ENCODE results near the gene ASB8. TPM values are rescaled to one million over a fixed set of nuclear protein-coding genes. Genes with fewer than 3 reads are reported as not detected.
A peak's percentile ranks its signal among the peaks of the same experiment; 100 is the strongest.

Gene ASB8
- total and polyA plus RNA-seq, 2 donors: 22.1 to 23.2 TPM

- Histone ChIP-seq H3K27me3 (ENCODE audit: control insufficient read depth in 2 of 2, insufficient read depth in 1 of 2, low read length in 1 of 2) (peaks cover 14 to 48% of the 10 kb centered on the region in 2 donors), H3K36me3 (ENCODE audit: control insufficient read depth in 2 of 2, insufficient read depth in 2 of 2, low read length in 1 of 2) (no peaks in the 10 kb centered on the region), H3K9me3 (ENCODE audit: control insufficient read depth in 2 of 2, insufficient read depth in 1 of 2, low read length in 1 of 2) (no peaks in the 10 kb centered on the region), H3K4me1 (ENCODE audit: control insufficient read depth in 2 of 2, insufficient read depth in 2 of 2, low read length in 2 of 2) (peaks cover 5 to 6% of the 10 kb centered on the region in 2 donors), H3K27ac (ENCODE audit: low read depth in 1 of 2, low read length in 1 of 2) (no peak overlapping the region), H3K4me3 (ENCODE audit: low read length in 2 of 2) (no peak overlapping the region)
- no peak for DNase-seq (ENCODE audit: low read depth in 6 of 9, low spot score in 9 of 9)
- WGBS: 90% methylated on average over 4 of the region's 4 CpGs
Measured at GRCh38 chr12:48177982-48178381, 20.7 kb upstream of the ASB8 start.

GRCh38 chr12:48176417-48176751 is 19.1 kb upstream of the ASB8 start:
- Histone ChIP-seq H3K27ac (ENCODE audit: low read depth in 1 of 2, low read length in 1 of 2) (no peak overlapping the region), H3K4me1 (ENCODE audit: control insufficient read depth in 2 of 2, insufficient read depth in 2 of 2, low read length in 2 of 2) (no peaks in the 10 kb centered on the region), H3K27me3 (ENCODE audit: control insufficient read depth in 2 of 2, insufficient read depth in 1 of 2, low read length in 1 of 2) (peaks cover 5 to 33% of the 10 kb centered on the region in 2 donors), H3K4me3 (ENCODE audit: low read length in 2 of 2) (no peak overlapping the region), H3K36me3 (ENCODE audit: control insufficient read depth in 2 of 2, insufficient read depth in 2 of 2, low read length in 1 of 2) (no peaks in the 10 kb centered on the region), H3K9me3 (ENCODE audit: control insufficient read depth in 2 of 2, insufficient read depth in 1 of 2, low read length in 1 of 2) (no peaks in the 10 kb centered on the region)
- no peak for DNase-seq (ENCODE audit: low read depth in 6 of 9, low spot score in 9 of 9)

GRCh38 chr12:48175613-48176416 is 18.5 kb upstream of the ASB8 start:
- no peak overlapping the region for H3K27ac ChIP-seq (ENCODE audit: low read depth in 1 of 2, low read length in 1 of 2)
- H3K4me3 ChIP-seq (ENCODE audit: low read length in 2 of 2): no peak overlapping the region
- DNase-seq (ENCODE audit: low read depth in 6 of 9, low spot score in 9 of 9): no peak
- peaks cover 2 to 27% of the 10 kb centered on the region in 2 donors for H3K27me3 ChIP-seq (ENCODE audit: control insufficient read depth in 2 of 2, insufficient read depth in 1 of 2, low read length in 1 of 2)
- no peaks in the 10 kb centered on the region for H3K9me3 ChIP-seq (ENCODE audit: control insufficient read depth in 2 of 2, insufficient read depth in 1 of 2, low read length in 1 of 2)
- 69% methylated on average over 3 of the region's 3 CpGs for WGBS
- no peaks in the 10 kb centered on the region for H3K4me1 ChIP-seq (ENCODE audit: control insufficient read depth in 2 of 2, insufficient read depth in 2 of 2, low read length in 2 of 2)
- H3K36me3 ChIP-seq (ENCODE audit: control insufficient read depth in 2 of 2, insufficient read depth in 2 of 2, low read length in 1 of 2): no peaks in the 10 kb centered on the region

GRCh38 chr12:48169011-48169410 is 11.7 kb upstream of the ASB8 start:
- Histone ChIP-seq H3K36me3 (ENCODE audit: control insufficient read depth in 2 of 2, insufficient read depth in 2 of 2, low read length in 1 of 2) (no peaks in the 10 kb centered on the region), H3K27me3 (ENCODE audit: control insufficient read depth in 2 of 2, insufficient read depth in 1 of 2, low read length in 1 of 2) (peaks cover 0 to 7% of the 10 kb centered on the region in 2 donors), H3K4me3 (ENCODE audit: low read length in 2 of 2) (no peak overlapping the region), H3K27ac (ENCODE audit: low read depth in 1 of 2, low read length in 1 of 2) (no peak overlapping the region), H3K4me1 (ENCODE audit: control insufficient read depth in 2 of 2, insufficient read depth in 2 of 2, low read length in 2 of 2) (no peaks in the 10 kb centered on the region), H3K9me3 (ENCODE audit: control insufficient read depth in 2 of 2, insufficient read depth in 1 of 2, low read length in 1 of 2) (no peaks in the 10 kb centered on the region)
- WGBS: 96% methylated on average over 19 of the region's 19 CpGs
- no peak for DNase-seq (ENCODE audit: low read depth in 6 of 9, low spot score in 9 of 9)

GRCh38 chr12:48165089-48165981 is 8.0 kb upstream of the ASB8 start:
- peak; percentile 19 to 79 (median 66) for DNase-seq (ENCODE audit: low read depth in 6 of 9, low spot score in 9 of 9)
- 46% methylated on average over 2 of the region's 2 CpGs for WGBS
- H3K4me3 ChIP-seq (ENCODE audit: low read length in 2 of 2): no peak overlapping the region

GRCh38 chr12:48164451-48164850 is 7.1 kb upstream of the ASB8 start:
- no peaks in the 10 kb centered on the region for H3K9me3 ChIP-seq (ENCODE audit: control insufficient read depth in 2 of 2, insufficient read depth in 1 of 2, low read length in 1 of 2)
- H3K4me3 ChIP-seq (ENCODE audit: low read length in 2 of 2): no peak overlapping the region
- H3K36me3 ChIP-seq (ENCODE audit: control insufficient read depth in 2 of 2, insufficient read depth in 2 of 2, low read length in 1 of 2): no peaks in the 10 kb centered on the region
- 98% methylated on average over 2 of the region's 2 CpGs for WGBS
- H3K27me3 ChIP-seq (ENCODE audit: control insufficient read depth in 2 of 2, insufficient read depth in 1 of 2, low read length in 1 of 2): peaks cover 0 to 7% of the 10 kb centered on the region in 2 donors
- no peak overlapping the region for H3K27ac ChIP-seq (ENCODE audit: low read depth in 1 of 2, low read length in 1 of 2)
- no peak for DNase-seq (ENCODE audit: low read depth in 6 of 9, low spot score in 9 of 9)
- H3K4me1 ChIP-seq (ENCODE audit: control insufficient read depth in 2 of 2, insufficient read depth in 2 of 2, low read length in 2 of 2): peaks cover 0 to 3% of the 10 kb centered on the region in 2 donors

More at GRCh38 chr12:48165089-48165981, 8.0 kb upstream of the ASB8 start:
- H3K27me3 ChIP-seq (ENCODE audit: control insufficient read depth in 2 of 2, insufficient read depth in 1 of 2, low read length in 1 of 2): peaks cover 0 to 7% of the 10 kb centered on the region in 2 donors
- no peaks in the 10 kb centered on the region for H3K36me3 ChIP-seq (ENCODE audit: control insufficient read depth in 2 of 2, insufficient read depth in 2 of 2, low read length in 1 of 2)
- H3K27ac ChIP-seq (ENCODE audit: low read depth in 1 of 2, low read length in 1 of 2): no peak overlapping the region
- H3K9me3 ChIP-seq (ENCODE audit: control insufficient read depth in 2 of 2, insufficient read depth in 1 of 2, low read length in 1 of 2): no peaks in the 10 kb centered on the region
- H3K4me1 ChIP-seq (ENCODE audit: control insufficient read depth in 2 of 2, insufficient read depth in 2 of 2, low read length in 2 of 2): peaks cover 0 to 3% of the 10 kb centered on the region in 2 donors

GRCh38 chr12:48163150-48163747 is 5.9 kb upstream of the ASB8 start:
- Histone ChIP-seq H3K36me3 (ENCODE audit: control insufficient read depth in 2 of 2, insufficient read depth in 2 of 2, low read length in 1 of 2) (no peaks in the 10 kb centered on the region), H3K9me3 (ENCODE audit: control insufficient read depth in 2 of 2, insufficient read depth in 1 of 2, low read length in 1 of 2) (no peaks in the 10 kb centered on the region), H3K4me1 (ENCODE audit: control insufficient read depth in 2 of 2, insufficient read depth in 2 of 2, low read length in 2 of 2) (peaks cover 0 to 4% of the 10 kb centered on the region in 2 donors), H3K27ac (ENCODE audit: low read depth in 1 of 2, low read length in 1 of 2) (no peak overlapping the region), H3K27me3 (ENCODE audit: control insufficient read depth in 2 of 2, insufficient read depth in 1 of 2, low read length in 1 of 2) (peaks cover 0 to 5% of the 10 kb centered on the region in 2 donors), H3K4me3 (ENCODE audit: low read length in 2 of 2) (no peak overlapping the region)
- DNase-seq (ENCODE audit: low read depth in 6 of 9, low spot score in 9 of 9): no peak
- WGBS: 93% methylated on average over 5 of the region's 5 CpGs

- Histone ChIP-seq H3K9me3 (ENCODE audit: control insufficient read depth in 2 of 2, insufficient read depth in 1 of 2, low read length in 1 of 2) (no peaks in the 10 kb centered on the region), H3K27me3 (ENCODE audit: control insufficient read depth in 2 of 2, insufficient read depth in 1 of 2, low read length in 1 of 2) (peaks cover 0 to 2% of the 10 kb centered on the region in 2 donors), H3K27ac (ENCODE audit: low read depth in 1 of 2, low read length in 1 of 2) (no peak overlapping the region), H3K4me3 (ENCODE audit: low read length in 2 of 2) (no peak overlapping the region), H3K4me1 (ENCODE audit: control insufficient read depth in 2 of 2, insufficient read depth in 2 of 2, low read length in 2 of 2) (peaks cover 10 to 18% of the 10 kb centered on the region in 2 donors), H3K36me3 (ENCODE audit: control insufficient read depth in 2 of 2, insufficient read depth in 2 of 2, low read length in 1 of 2) (no peaks in the 10 kb centered on the region)
- no peak for DNase-seq (ENCODE audit: low read depth in 6 of 9, low spot score in 9 of 9)
- WGBS: 43% methylated on average over 2 of the region's 2 CpGs
Measured at GRCh38 chr12:48160807-48161206, 3.5 kb upstream of the ASB8 start.

GRCh38 chr12:48160046-48160445 is 2.7 kb upstream of the ASB8 start:
- Histone ChIP-seq H3K4me3 (ENCODE audit: low read length in 2 of 2) (no peak overlapping the region), H3K9me3 (ENCODE audit: control insufficient read depth in 2 of 2, insufficient read depth in 1 of 2, low read length in 1 of 2) (no peaks in the 10 kb centered on the region), H3K27me3 (ENCODE audit: control insufficient read depth in 2 of 2, insufficient read depth in 1 of 2, low read length in 1 of 2) (no peaks in the 10 kb centered on the region), H3K4me1 (ENCODE audit: control insufficient read depth in 2 of 2, insufficient read depth in 2 of 2, low read length in 2 of 2) (peaks cover 12 to 18% of the 10 kb centered on the region in 2 donors), H3K27ac (ENCODE audit: low read depth in 1 of 2, low read length in 1 of 2) (no peak overlapping the region), H3K36me3 (ENCODE audit: control insufficient read depth in 2 of 2, insufficient read depth in 2 of 2, low read length in 1 of 2) (no peaks in the 10 kb centered on the region)
- WGBS: 78% methylated on average over 5 of the region's 5 CpGs
- DNase-seq (ENCODE audit: low read depth in 6 of 9, low spot score in 9 of 9): no peak

Measured in thymus (tissue), 11 donors.